DLD1 (cell line): ENCODE results near the gene FNDC4.

Experiments
- in situ Hi-C: cut with HindIII; loops from 2 replicates; pipeline ENCODE4 v1.10.0; 2017; ENCODE audit warnings: low sequenced_read_pairs

Gene FNDC4

DNA sequence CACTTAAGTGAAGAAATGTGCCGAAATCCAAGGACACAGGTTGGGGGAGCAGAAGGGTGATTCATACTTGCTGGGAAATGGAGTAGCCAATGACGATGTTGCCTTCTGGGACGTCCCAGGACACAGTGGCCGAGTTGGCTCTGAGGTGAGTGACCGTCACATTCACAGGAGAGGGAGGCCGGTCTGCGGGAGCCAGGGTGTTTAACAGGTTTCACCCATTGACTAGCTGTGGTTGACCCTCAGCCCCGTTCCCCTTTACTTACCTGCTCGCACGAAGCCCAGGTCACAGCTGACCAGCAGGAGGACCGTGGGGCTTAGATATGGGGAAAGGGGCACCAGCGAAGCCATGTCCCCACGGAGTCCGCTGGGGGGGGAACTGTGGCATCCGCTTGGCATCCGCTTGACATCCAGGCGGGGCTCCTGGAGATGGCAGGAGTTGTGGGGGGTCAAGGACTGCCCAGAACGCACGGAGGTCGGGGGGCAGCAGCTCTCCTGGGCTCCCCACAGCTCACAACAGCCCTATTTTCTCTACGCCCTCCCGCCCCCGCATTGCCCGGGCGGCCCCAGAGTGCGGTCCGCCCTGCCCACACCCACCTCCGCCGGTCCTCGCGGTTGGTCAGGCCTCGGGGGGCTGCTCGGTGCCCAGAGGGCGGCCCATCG is 586 bp downstream of the FNDC4 start:
- in situ Hi-C loops: no loop called here

DNA sequence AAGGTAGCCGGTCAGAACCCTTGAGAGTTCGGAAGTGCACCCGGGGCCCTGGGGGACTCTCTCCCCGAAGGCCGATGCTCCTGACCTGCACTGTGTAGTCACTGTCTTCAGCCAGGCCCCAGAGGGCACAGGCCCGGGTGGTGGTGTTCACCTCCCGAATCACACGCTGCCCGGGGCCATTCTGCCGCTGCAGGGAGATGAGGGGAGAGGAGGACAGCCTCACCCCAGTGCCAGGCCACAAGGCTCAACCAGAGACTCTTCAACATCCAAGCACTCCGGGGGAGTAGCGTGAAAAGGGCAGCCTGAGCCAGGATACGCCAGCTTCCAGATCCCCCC is 1.1 kb downstream of the FNDC4 start:
- in situ Hi-C loops: no loop called here

DNA sequence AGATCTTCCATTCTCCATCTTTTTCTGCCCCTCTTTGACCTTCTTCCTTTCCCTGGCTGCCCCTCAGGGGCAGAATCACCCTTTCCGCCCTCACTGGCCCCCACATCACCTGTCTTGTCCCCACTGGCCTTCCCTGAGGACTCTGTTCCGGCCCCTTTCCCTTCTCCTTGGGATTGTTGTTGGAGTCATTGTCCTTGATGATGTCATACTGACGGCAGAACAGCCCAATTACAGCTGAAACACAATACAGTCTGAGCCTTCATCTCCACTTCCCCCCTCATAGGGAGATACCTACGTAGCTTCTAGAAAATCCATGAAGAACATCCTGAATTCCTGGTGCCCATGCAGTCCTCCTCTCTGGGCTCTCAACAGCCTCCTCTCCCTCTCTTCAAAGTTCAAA is 2.4 kb downstream of the FNDC4 start:
- in situ Hi-C loops: no loop called here

DNA sequence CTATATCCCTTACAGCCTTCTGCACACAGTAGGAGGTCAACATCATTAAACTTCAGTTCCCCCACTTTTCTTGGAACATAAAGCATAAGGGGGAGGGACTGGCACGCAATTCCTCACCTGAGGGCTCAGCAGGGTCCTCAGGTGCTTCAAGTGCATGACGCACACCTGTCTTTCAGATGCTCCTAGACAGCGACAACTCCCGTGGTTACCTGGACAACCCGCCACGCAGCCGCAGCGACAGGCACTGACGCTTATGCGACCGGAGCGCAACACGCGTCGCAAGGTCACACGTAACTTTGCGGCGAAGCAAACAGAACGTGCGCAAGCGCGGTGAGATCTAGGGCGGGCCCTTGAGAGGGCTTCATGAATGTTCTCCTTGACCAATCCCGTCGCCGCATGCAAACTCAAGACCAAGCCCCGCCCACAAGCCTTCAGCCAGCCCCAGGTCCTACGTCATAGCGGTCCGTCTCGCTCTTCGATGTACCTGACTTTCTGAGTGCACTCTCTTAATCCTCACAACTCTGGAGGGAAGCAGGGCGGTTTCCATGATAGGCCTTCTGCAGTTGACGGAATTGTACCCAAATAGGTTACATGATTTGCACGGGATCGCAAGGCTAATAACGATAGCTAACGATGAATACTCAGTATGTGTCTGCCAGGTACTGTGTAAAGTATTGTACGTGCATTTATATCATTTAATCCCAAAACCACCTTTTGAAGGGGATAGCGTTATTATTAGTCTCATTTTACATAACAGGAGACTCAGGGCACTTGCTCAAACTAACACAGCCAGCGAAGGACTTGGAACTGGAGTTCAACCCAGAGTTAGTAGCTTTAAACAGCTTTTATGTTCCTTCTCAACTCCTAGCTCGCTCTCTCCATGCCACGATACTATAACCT is 5.3 kb downstream of the FNDC4 start, which contains the start of gene IFT172:
Gene IFT172 (minus strand): TSS at position 246 of the 900 bp plus-strand sequence. CDS start 90 bp downstream, at position 156.
- in situ Hi-C loops: no loop called here

DNA sequence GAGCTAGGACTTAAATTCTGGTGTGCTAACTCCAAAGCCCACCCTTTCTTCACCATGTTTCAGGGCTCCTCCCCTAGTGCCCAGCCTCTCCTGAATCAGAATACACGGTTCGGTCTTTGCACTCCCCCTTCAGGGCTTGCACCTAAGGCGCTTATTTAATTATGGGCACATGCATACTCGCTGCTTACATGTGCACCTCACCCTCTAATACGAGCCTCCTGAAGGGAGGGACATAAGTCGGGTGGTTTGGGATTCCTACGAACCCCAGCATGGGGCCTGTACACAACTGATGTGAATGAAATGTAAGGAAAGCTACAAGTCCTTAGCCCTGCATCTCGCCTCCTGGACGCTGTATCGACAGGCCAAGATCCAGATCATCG is 5.9 kb downstream of the FNDC4 start:
- in situ Hi-C loops: no loop called here

DNA sequence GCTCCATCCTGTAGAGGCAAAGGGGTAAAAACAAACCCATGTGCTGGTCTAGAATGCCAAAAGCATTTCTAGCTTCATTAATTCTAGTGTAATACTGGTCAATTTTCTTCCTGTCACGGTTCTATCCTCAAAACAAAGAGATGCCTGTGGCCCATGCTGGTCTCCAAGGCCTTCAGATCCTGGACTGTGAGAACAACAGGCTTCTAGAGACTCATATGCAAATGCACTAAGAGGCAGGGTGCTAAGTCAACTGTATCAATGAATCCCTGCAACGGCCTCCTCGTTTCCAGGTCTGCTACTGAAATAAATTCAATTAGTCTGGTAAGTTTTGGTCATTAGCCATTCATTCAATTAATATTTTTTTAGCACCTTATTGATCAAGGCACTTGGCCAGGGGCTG is 9.5 kb downstream of the FNDC4 start:
- in situ Hi-C loops: no loop called here

DNA sequence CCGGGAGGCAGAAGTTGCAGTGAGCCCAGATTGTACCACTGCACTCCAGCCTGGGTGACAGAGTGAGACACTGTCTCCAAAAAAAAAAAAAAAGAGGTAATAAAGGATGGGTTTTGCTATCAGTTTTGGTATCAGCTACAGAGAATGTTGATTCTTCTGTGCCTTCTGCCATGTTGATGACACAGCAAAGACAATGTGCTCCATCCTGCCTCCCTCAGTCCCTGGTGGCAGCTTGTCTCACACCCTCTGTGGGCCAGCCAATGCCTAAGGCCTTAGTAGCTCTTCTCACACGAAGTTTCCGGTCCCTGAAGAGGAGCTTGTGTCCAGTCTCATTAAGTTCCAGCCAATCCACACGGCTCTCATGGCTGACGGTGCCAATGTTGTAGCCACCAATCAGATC is 23.0 kb downstream of the FNDC4 start:
- in situ Hi-C loops: no loop called here

DNA sequence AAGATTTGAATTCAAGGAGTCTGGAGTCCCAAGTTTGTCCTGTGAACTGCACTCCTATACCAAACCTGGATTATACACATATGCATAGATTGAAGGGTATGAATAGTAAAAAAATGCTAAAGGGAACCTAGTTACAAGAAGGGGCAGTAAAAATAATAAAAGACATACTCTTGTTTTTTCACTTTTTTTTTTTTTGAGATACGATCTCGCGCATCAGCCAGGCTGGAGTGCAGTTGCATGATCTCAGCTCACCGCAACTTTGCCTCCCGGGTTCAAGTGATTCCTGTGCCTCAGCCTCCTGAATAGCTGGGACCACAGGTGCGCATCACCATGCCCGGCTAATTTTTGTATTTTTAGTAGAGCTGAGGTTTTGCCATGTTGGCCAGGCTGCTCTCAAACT is 30.6 kb downstream of the FNDC4 start:
- in situ Hi-C loops: no loop called here

DNA sequence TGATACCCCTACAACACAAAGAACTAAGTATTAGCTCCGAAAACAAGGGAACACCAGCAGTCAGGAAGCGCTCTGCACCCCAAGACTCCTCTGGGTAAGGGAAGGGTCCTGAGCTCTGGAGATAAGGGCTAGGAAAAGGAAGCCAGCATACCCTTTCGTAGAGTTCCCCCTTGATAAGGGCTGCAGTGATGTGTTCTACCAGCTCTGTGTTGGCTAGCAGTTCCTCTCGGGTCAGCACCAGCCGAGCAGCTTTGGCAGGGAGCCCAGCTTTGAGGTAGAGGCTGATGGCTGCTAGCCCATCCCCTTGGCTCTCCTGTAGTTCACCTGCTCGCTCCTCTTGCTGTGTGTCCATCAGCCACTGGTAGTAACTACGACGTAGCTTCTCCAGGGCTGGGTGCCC is 33.9 kb downstream of the FNDC4 start:
- in situ Hi-C loops: no loop called here

DNA sequence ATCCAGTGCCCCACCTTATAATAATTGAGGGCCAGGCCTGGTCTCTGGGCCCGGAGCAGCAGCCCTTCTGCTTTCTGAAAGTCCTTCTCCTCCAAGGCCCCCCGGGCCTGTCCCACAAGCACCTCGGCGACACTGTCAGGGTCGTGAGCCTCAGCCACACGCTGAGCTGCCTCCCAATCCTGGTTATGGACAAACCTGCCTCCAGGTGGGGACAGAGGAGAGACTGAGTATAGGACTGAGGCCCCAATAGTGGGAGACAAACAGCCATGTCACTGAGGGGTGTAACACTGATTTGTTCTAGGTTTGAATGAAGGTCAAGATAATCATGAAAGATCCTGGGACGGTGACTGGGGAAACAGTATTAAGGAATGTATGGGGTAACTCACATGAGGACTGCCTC is 41.0 kb downstream of the FNDC4 start:
- in situ Hi-C loops: no loop called here

DNA sequence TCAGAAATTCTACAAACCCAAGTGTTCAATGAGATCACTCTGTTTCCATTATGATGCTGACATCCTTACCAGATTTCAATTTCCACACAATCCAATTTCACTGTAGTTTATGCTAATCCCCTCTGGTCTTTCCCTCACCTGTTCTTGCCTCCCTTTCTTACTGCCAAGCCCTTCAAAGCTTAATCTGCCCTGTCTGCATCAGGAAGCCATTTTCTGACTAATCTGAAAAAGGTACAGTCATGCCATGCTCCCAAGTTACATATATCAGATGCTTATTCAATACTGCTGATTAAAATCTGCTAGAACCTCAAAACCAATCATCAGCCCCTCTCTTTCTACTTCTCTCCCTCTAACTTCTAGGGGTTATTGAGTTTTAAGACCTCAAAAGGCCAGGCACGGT is 43.9 kb downstream of the FNDC4 start:
- in situ Hi-C loops: no loop called here

DNA sequence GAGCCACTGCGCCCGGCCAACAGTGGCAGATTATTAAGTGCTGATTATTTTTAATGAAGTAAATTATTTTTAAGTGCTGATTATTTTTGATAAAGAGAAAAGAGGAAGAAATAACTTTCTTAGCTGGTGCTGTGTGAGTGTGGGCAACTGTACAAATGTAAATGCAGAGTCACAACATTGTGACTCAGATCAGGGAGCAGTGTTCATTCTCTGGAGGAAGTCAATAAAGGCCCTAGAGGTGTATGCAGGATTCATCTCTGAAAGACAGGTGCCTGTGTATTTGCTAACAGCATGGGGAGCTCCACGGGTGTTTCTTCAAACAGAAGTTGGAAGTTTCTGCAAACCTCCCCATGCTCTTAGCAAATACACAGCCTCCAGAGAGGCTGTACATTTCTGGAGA is 46.6 kb downstream of the FNDC4 start:
- in situ Hi-C loops: no loop called here

DNA sequence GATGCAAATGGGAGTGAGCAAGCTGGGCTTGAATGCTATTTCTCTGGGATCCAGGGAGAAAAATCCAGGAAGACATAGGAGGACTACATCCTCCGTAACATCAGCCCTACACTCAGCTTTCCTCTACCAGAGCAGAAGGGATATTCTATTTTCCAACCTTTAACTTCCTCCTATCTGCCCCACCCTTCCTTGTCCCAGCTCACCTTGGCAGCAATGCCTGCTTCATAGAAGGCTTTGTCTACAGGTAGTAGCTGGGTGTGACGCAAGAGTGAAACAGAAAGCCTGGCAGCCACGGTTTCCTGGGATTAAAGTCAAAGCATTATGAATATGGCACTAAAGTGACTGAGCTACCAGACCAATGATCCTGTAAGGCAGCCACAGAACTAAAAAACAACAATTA is 48.9 kb downstream of the FNDC4 start:
- in situ Hi-C loops: no loop called here

DNA sequence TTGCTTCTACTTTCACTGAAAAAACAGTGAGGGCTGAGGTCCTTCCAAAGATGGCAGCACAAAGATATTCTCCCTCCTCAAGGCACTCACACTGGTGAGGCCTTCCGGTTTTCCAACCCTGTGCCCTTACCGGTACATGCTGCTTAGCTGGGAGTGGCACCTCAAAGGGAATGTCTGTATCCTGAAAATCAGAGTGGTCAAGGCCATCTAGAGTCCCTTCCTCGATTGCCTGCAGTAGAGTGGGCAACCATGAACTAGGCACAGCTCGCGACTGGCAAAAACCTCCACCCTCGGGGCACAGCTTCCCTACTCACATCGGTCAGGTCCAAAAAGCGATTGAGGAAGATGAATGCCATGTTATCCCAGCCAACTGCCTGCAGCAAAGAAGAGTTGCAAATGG is 49.4 kb downstream of the FNDC4 start:
- in situ Hi-C loops: no loop called here

DNA sequence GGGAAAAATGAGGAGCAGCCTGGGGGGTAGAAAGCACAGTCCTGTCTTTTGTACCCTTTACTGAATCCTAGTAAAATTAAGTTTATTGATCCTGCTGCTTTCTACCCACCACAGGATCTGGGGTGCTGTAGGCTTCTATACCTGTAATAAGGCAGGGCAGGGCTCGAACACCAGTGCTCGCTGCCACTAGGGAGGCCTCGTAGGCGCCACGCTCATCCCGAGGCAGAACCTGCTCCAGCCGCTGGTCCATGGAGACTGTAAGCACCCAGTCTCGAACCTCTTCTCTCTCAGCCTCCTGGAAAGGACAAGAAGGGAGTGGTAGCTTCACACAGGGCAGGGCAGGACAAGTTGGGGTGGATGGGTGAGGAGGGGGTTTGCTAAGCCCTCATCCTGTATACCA is 49.8 kb downstream of the FNDC4 start:
- in situ Hi-C loops: no loop called here

DNA sequence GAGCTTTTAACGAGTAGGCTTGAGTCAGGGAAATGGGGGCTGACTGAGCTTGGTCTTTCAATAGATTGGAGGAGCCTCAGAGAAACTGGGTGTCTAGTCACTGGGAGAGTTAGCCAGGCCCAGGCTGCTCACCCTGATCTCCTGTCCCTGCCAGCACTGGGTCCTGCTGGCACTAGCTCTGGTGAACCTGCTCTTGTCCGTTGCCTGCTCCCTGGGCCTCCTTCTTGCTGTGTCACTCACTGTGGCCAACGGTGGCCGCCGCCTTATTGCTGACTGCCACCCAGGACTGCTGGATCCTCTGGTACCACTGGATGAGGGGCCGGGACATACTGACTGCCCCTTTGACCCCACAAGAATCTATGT is 52.1 kb downstream of the FNDC4 start:
- in situ Hi-C loops: no loop called here

DNA sequence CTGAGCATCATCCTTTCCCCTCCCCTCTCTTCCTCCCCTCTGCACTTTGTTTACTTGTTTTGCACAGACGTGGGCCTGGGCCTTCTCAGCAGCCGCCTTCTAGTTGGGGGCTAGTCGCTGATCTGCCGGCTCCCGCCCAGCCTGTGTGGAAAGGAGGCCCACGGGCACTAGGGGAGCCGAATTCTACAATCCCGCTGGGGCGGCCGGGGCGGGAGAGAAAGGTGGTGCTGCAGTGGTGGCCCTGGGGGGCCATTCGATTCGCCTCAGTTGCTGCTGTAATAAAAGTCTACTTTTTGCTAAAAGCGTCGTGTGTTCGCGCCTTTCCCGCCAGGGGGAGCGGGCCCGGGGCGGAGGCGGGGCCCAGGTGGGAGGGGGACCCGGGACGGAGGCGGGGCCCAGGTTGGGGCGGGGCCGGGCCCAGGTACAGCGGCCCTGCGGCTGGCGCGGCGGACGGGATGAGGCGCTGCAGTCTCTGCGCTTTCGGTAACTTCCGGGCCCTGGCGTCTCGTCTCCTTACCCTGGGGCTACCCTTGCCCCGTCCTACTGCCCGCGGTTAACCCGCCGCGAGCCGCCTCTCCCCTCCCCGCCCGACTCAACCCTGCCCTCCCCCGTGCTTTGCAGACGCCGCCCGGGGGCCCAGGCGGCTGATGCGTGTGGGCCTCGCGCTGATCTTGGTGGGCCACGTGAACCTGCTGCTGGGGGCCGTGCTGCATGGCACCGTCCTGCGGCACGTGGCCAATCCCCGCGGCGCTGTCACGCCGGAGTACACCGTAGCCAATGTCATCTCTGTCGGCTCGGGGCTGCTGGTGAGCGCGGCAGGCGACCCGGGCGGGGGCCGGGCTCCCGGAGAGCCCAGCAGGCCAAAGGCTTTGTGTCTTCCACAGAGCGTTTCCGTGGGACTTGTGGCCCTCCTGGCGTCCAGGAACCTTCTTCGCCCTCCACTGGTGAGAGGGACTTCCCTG is 52.8 kb downstream of the FNDC4 start, which contains the start of gene KRTCAP3:
Gene KRTCAP3 (plus strand): TSS at position 424 of the 962 bp plus-strand sequence. CDS start 32 bp downstream, at position 456.
- in situ Hi-C loops: no loop called here
